HepG2 (cell line): ENCODE data around the gene SPAG9. TPM values are rescaled to one million over a fixed set of nuclear protein-coding genes. Genes with fewer than 3 reads are reported as not detected.

Experiments used
- ATAC-seq: fragments of 200-7000 bp; cut with Tn5 transposase; 3 replicates; pipeline ENCODE4 v1.9.1; 2020; ENCODE audit warnings: mild to moderate bottlenecking, moderate library complexity
- BruUV-seq: library from RNA; stranded (reverse); fragments of 400-500 nt; replicated peaks from 2 replicates; lab custom pipeline; 2021; lab: Mats Ljungman, UMichigan
- CTCF ChIA-PET: fragments of 300-600 bp; formaldehyde crosslinking; extraction: SDS; loops from one replicate; lab custom pipeline; 2021; ENCODE audit warnings: low total read pairs, inconsistent platforms, low intra/inter-chr PET ratio; lab: Yijun Ruan, JAX
- POLR2A ChIA-PET: fragments of 350-600 bp; sonication (Branson Sonifier 250); formaldehyde crosslinking; loops from one replicate; lab custom pipeline; 2020; ENCODE audit warnings: antibody characterized with exemption, inconsistent platforms; lab: Yijun Ruan, JAX
- DNase-seq: peaks from one replicate; pipeline ENCODE4 v3.0.0-alpha.2; 2015; ENCODE audit warnings: low spot score
- FAIRE-seq: peaks from 3 replicates; lab custom pipeline; 2011; peaks lifted over from hg19 to GRCh38; lab: Jason Lieb, UNC
- H2AFZ ChIP-seq: one replicate; pipeline ENCODE4 v1.6.1; 2011; ENCODE audit warnings: low read length, inconsistent platforms
- H3K27ac ChIP-seq: fragments of 300-600 bp; 3 replicates; pipeline ENCODE4 v1.8.0; 2011; ENCODE audit warnings: mixed run types, mild to moderate bottlenecking, mixed read lengths, low read length, inconsistent platforms; ENCODE audit not compliant: insufficient read depth; ENCODE audit errors: extremely low read length
- H3K27me3 ChIP-seq, 2 experiments: fragments of 200-600 bp in 1 of 2; 2 replicates in 1 of 2; 3 replicates in 1 of 2; pipeline versions ENCODE4 v1.6.0 to v1.8.0; 2011; ENCODE audit warnings: low read length in 2 of 2, mild to moderate bottlenecking in 2 of 2, moderate library complexity in 2 of 2, inconsistent platforms in 1 of 2; ENCODE audit not compliant: insufficient read depth in 2 of 2, control insufficient read depth in 1 of 2
- H3K36me3 ChIP-seq, 2 experiments: fragments of 200-600 bp in 1 of 2; replicated peaks in 1 of 2; 2 replicates in 1 of 2; 3 replicates in 1 of 2; pipeline versions ENCODE4 v1.5.1 to v1.8.0; 2011; ENCODE audit warnings: low read length in 2 of 2, inconsistent platforms in 1 of 2; ENCODE audit not compliant: insufficient read depth in 2 of 2, control insufficient read depth in 1 of 2
- H3K4me1 ChIP-seq: 2 replicates; pipeline ENCODE4 v1.5.1; 2012; ENCODE audit warnings: low read length, inconsistent platforms; ENCODE audit not compliant: insufficient read depth
- H3K4me2 ChIP-seq: 2 replicates; pipeline ENCODE4 v1.6.0; 2011; ENCODE audit warnings: low read depth, low read length, inconsistent platforms
- H3K4me3 ChIP-seq, 3 experiments: fragments of 200-600 bp in 1 of 3; sonication (generic), shearing (Covaris generic) in 1 of 3; replicated peaks in 1 of 3; 2 replicates each; pipeline ENCODE4 v1.5.1; 2011 to 2016; ENCODE audit warnings: low read length in 3 of 3, inconsistent platforms in 2 of 3, low read depth in 2 of 3, mild to moderate bottlenecking in 2 of 3, control low read depth in 1 of 3, mixed read lengths in 1 of 3; ENCODE audit not compliant: insufficient read depth in 1 of 3
- H3K79me2 ChIP-seq: one replicate; pipeline ENCODE4 v1.6.1; 2011; ENCODE audit warnings: low read length, inconsistent platforms; ENCODE audit not compliant: insufficient read depth
- H3K9ac ChIP-seq: 2 replicates; pipeline ENCODE4 v1.6.0; 2011; ENCODE audit warnings: mild to moderate bottlenecking, low read depth, low read length, inconsistent platforms; ENCODE audit not compliant: insufficient read depth
- H3K9me3 ChIP-seq: 2 replicates; pipeline ENCODE4 v1.5.1; 2012; ENCODE audit warnings: mild to moderate bottlenecking, low read length
- H4K20me1 ChIP-seq: 2 replicates; pipeline ENCODE4 v1.6.0; 2011; ENCODE audit warnings: inconsistent platforms, mild to moderate bottlenecking, low read length, moderate library complexity; ENCODE audit not compliant: insufficient read depth
- DPF2 ChIP-seq: sonication (generic); formaldehyde crosslinking; IDR thresholded peaks from 2 replicates; pipeline ENCODE4 v1.4.0; 2020; ENCODE audit warnings: mild to moderate bottlenecking, low read depth, missing genetic modification reagents, borderline replicate concordance
- LCORL ChIP-seq, 2 experiments: fragments of 450-650 bp in 1 of 2; sonication (generic) in 1 of 2; formaldehyde crosslinking in 1 of 2; IDR thresholded peaks; 2 replicates each; pipeline versions ENCODE4 v1.5.0 to v1.6.1; 2017 to 2020; ENCODE audit warnings: antibody characterized with exemption in 1 of 2, missing genetic modification reagents in 1 of 2
- SUZ12 ChIP-seq: fragments of 150-350 bp; IDR thresholded peaks from 2 replicates; pipeline ENCODE4 v1.6.1; 2014; ENCODE audit warnings: low read depth, low read length
- TEAD2 ChIP-seq: sonication (generic); formaldehyde crosslinking; IDR thresholded peaks from 2 replicates; pipeline ENCODE4 v1.9.0; 2021; ENCODE audit warnings: missing genetic modification reagents
- THAP8 ChIP-seq: sonication (generic); formaldehyde crosslinking; IDR thresholded peaks from 2 replicates; pipeline ENCODE4 v1.5.1; 2020; ENCODE audit warnings: missing genetic modification reagents, mild to moderate bottlenecking, borderline replicate concordance
- ZNF143 ChIP-seq: sonication (generic); formaldehyde crosslinking; IDR thresholded peaks from 2 replicates; pipeline ENCODE4 v1.4.0; 2020; ENCODE audit warnings: missing genetic modification reagents
- ZNF24 ChIP-seq: fragments of 450-650 bp; IDR thresholded peaks from 2 replicates; pipeline ENCODE4 v1.6.1; 2017; ENCODE audit warnings: antibody characterized with exemption, mild to moderate bottlenecking
- ZNF33B ChIP-seq: sonication (generic); formaldehyde crosslinking; IDR thresholded peaks from 2 replicates; pipeline ENCODE4 v1.5.1; 2020; ENCODE audit warnings: mild to moderate bottlenecking, missing genetic modification reagents
- WGBS: methylation state at CpG from one replicate; pipeline ENCODE4 v1.1.6; 2017; ENCODE audit warnings: low lambda C conversion rate; 5-methylcytosine and 5-hydroxymethylcytosine counted together
- in situ Hi-C: cut with HindIII; loops from 2 replicates; pipeline ENCODE4 v1.10.0; 2017; ENCODE audit warnings: low pct_unique_long_range_greater_than_20kb; ENCODE audit not compliant: extremely low pct_ligation_motif_present
- intact Hi-C: fragments of 100-400 bp; cut with micrococcal nuclease; formaldehyde crosslinking; loops from one replicate; pipeline ENCODE4 v1.10.0; 2022; ENCODE audit not compliant: unreplicated experiment
- polyA plus RNA-seq, 8 experiments: library from polyadenylated mRNA; depleted of rRNA in 3 of 8; stranded (reverse) in 7 of 8; unstranded in 1 of 8; fragments of >200 nt; fragmentation: Illumina TruSeq in 4 of 8; extraction: Trizol in 4 of 8; gene quantifications; 2 replicates each; pipeline versions ENCODE4 v1.2.1 to v1.2.3, GENCODE V29; 2011 to 2016; ENCODE audit warnings: low read depth in 4 of 8, missing spikeins in 1 of 8, mixed read lengths in 1 of 8; ENCODE audit not compliant: insufficient read depth in 1 of 8
- total RNA-seq, 5 experiments: library from RNA; depleted of rRNA; stranded (reverse); fragments of >200 nt; fragmentation: Illumina TruSeq; extraction: Trizol; gene quantifications; 2 replicates each; pipeline ENCODE4 v1.2.3, GENCODE V29; 2016; ENCODE audit warnings: low read depth in 1 of 5
- TF ChIP-seq, protein P1 (sequence below): sonication (generic); formaldehyde crosslinking; IDR thresholded peaks from 2 replicates; pipeline ENCODE4 v1.5.0; 2020; ENCODE audit warnings: missing genetic modification reagents, mild to moderate bottlenecking, borderline replicate concordance
- TF ChIP-seq, protein P2 (sequence below), 2 experiments: fragments of 450-650 bp in 1 of 2; sonication (generic) in 1 of 2; formaldehyde crosslinking in 1 of 2; IDR thresholded peaks; 2 replicates each; pipeline versions ENCODE4 v1.6.1 to v1.8.0; 2016 to 2022; ENCODE audit warnings: antibody characterized with exemption in 1 of 2, mild to moderate bottlenecking in 1 of 2, missing genetic modification reagents in 1 of 2

Gene SPAG9
- total and polyA plus RNA-seq, 2 of the 13 experiments (the other 11 are each of a cell fraction or from before 2014, with no cell fraction given), result 43.2 to 78.6 TPM

DNA sequence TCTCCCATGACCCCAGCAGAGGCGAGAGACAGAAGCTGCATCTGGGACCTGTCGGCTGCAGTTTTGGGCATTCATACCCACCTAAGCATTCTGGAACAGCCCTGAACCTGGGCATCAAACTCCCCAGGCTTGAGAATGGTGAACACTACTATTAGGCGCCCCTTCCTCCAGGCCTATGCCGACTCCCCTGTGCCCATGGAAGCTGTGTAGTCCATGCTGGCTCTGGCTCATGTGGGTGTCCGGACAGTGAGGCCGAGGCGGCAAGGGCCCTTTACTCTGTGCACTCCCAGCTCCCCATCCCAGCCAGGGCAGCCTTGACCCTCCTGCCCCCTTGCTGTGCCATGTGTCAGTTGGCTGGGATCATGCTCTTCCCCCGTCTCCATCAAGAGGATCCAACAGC lies 165.5 kb downstream of the SPAG9 start:
- WGBS, result 89% methylated on average over 8 of the region's 8 CpGs
- Histone ChIP-seq H3K79me2 (no peaks in the 10 kb centered on the region), H3K4me2 (no peak overlapping the region), H3K9ac (no peak overlapping the region), H3K27me3 (no peaks in the 10 kb centered on the region), H3K36me3 (no peaks in the 10 kb centered on the region), H3K4me1 (peaks cover 55% of the 10 kb centered on the region), H2AFZ (no peak overlapping the region), H3K9me3 (no peaks in the 10 kb centered on the region), H3K4me3 (no peak overlapping the region), H3K27ac (no peak overlapping the region), H4K20me1 (no peaks in the 10 kb centered on the region)
- CTCF ChIA-PET, result interaction anchor here (0.9 to 2.6 kb wide), 2 partner anchors 92 to 103 kb away, joined by 4 to 19 read pairs; no protein-coding TSS in a partner anchor
- no peak for FAIRE-seq
- POLR2A ChIA-PET, result interaction anchor here (0.9 to 6.3 kb wide), 6 partner anchors 10 to 102 kb away, joined by 3 to 52 read pairs (median 4); partner anchors contain the start of gene TOB1
- ATAC-seq, result peak; percentile 4
- DNase-seq, result no peak
- in situ Hi-C loops, result loop anchor here (5.0 to 10.0 kb wide), 2 partner anchors 173 to 410 kb away; partner anchors contain the start of gene SPATA20
- intact Hi-C loops, result loop anchor here (10.0 kb wide), 1 partner anchor 410 kb away; the partner anchor contains the start of gene SPATA20
- BruUV-seq, result no TSS peak
- TF ChIP-seq THAP8 (CRISPR knock-in tag), result no peak
- no peak for TF ChIP-seq SUZ12
- TF ChIP-seq ZNF143 (CRISPR knock-in tag), result no peak
- TF ChIP-seq ZNF33B, result no peak
- TF ChIP-seq DPF2 (CRISPR knock-in tag), result no peak
- no peak for TF ChIP-seq LCORL (IDR thresholded peaks at IDR 0.05)
- TF ChIP-seq LCORL (CRISPR knock-in tag; IDR thresholded peaks at IDR 0.05), result peak; percentile 29; the same call in 1 of the 2 replicates
- TF ChIP-seq TEAD2 (CRISPR knock-in tag), result 0 out of 2 replicates have a peak, but pooled peaks have one; percentile 14
- TF ChIP-seq, protein P1, sequence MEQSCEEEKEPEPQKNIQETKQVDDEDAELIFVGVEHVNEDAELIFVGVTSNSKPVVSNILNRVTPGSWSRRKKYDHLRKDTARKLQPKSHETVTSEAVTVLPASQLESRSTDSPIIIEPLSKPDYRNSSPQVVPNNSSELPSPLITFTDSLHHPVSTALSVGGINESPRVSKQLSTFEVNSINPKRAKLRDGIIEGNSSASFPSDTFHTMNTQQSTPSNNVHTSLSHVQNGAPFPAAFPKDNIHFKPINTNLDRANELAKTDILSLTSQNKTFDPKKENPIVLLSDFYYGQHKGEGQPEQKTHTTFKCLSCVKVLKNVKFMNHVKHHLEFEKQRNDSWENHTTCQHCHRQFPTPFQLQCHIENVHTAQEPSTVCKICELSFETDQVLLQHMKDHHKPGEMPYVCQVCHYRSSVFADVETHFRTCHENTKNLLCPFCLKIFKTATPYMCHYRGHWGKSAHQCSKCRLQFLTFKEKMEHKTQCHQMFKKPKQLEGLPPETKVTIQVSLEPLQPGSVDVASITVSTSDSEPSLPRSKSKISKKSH (CRISPR knock-in tag), result no peak
- TF ChIP-seq, protein P2, sequence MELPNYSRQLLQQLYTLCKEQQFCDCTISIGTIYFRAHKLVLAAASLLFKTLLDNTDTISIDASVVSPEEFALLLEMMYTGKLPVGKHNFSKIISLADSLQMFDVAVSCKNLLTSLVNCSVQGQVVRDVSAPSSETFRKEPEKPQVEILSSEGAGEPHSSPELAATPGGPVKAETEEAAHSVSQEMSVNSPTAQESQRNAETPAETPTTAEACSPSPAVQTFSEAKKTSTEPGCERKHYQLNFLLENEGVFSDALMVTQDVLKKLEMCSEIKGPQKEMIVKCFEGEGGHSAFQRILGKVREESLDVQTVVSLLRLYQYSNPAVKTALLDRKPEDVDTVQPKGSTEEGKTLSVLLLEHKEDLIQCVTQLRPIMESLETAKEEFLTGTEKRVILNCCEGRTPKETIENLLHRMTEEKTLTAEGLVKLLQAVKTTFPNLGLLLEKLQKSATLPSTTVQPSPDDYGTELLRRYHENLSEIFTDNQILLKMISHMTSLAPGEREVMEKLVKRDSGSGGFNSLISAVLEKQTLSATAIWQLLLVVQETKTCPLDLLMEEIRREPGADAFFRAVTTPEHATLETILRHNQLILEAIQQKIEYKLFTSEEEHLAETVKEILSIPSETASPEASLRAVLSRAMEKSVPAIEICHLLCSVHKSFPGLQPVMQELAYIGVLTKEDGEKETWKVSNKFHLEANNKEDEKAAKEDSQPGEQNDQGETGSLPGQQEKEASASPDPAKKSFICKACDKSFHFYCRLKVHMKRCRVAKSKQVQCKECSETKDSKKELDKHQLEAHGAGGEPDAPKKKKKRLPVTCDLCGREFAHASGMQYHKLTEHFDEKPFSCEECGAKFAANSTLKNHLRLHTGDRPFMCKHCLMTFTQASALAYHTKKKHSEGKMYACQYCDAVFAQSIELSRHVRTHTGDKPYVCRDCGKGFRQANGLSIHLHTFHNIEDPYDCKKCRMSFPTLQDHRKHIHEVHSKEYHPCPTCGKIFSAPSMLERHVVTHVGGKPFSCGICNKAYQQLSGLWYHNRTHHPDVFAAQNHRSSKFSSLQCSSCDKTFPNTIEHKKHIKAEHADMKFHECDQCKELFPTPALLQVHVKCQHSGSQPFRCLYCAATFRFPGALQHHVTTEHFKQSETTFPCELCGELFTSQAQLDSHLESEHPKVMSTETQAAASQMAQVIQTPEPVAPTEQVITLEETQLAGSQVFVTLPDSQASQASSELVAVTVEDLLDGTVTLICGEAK (IDR thresholded peaks at IDR 0.05), result no peak
- TF ChIP-seq, protein P2 (CRISPR knock-in tag; IDR thresholded peaks at IDR 0.05), result peak; percentile 37; the same call in 1 of the 2 replicates
- no peak for TF ChIP-seq ZNF24
